Smooth muscle cell (in vitro differentiated cells): Measurements from ENCODE around the gene PPP6R2. TPM values are rescaled to one million over a fixed set of nuclear protein-coding genes. Genes with fewer than 3 reads are reported as not detected.
"Not testable (repeated sequence)": the region's sequence is repeated elsewhere in the genome, so short reads cannot be mapped to it uniquely, and the experiment has no call there.

Source experiments
- DNase-seq: peaks from one replicate; lab custom pipeline; 2025; ENCODE audit not compliant: unreplicated experiment; lab: John Stamatoyannopoulos, UW
- H2AFZ ChIP-seq: fragments of 200-600 bp; sonication (generic); 2 replicates; pipeline ENCODE4 v1.6.0; 2016; ENCODE audit warnings: antibody characterized with exemption, low read depth, mild to moderate bottlenecking
- H3F3A ChIP-seq: fragments of 200-600 bp; sonication (generic); 2 replicates; pipeline ENCODE4 v1.6.0; 2017; ENCODE audit warnings: antibody characterized with exemption, low read depth
- H3K27ac ChIP-seq: fragments of 200-600 bp; sonication (generic); 2 replicates; pipeline ENCODE4 v1.5.1; 2016; ENCODE audit warnings: low read depth, mild to moderate bottlenecking
- H3K27me3 ChIP-seq: fragments of 200-600 bp; sonication (generic); 2 replicates; pipeline ENCODE4 v1.6.1; 2016; ENCODE audit warnings: low read depth, mild to moderate bottlenecking
- H3K36me3 ChIP-seq: fragments of 200-600 bp; sonication (generic); 2 replicates; pipeline ENCODE4 v1.5.1; 2016; ENCODE audit warnings: low read depth
- H3K4me1 ChIP-seq: fragments of 200-600 bp; sonication (generic); 2 replicates; pipeline ENCODE4 v1.5.1; 2016; ENCODE audit warnings: low read depth
- H3K4me2 ChIP-seq: fragments of 200-600 bp; sonication (generic); 2 replicates; pipeline ENCODE4 v1.6.0; 2016; ENCODE audit warnings: mild to moderate bottlenecking
- H3K4me3 ChIP-seq: fragments of 200-600 bp; sonication (generic); 2 replicates; pipeline ENCODE4 v1.5.1; 2016; ENCODE audit warnings: mild to moderate bottlenecking
- H3K79me2 ChIP-seq: fragments of 200-600 bp; sonication (generic); 2 replicates; pipeline ENCODE4 v1.6.0; 2016; ENCODE audit warnings: low read depth, mild to moderate bottlenecking
- H3K9ac ChIP-seq: fragments of 200-600 bp; sonication (generic); 2 replicates; pipeline ENCODE4 v1.6.0; 2016; ENCODE audit warnings: low read depth
- H3K9me3 ChIP-seq: fragments of 200-600 bp; sonication (generic); replicated peaks from 2 replicates; pipeline ENCODE4 v1.5.1; 2016; ENCODE audit warnings: low read depth
- H4K20me1 ChIP-seq: fragments of 200-600 bp; sonication (generic); 2 replicates; pipeline ENCODE4 v1.6.0; 2016; ENCODE audit warnings: low read depth
- WGBS: methylation state at CpG from one replicate; pipeline ENCODE4 v1.1.7; 2016; ENCODE audit warnings: low lambda C conversion rate; 5-methylcytosine and 5-hydroxymethylcytosine counted together
- polyA plus RNA-seq: library from polyadenylated mRNA; unstranded; fragments of >200 nt; fragmentation: Nextera tagmentation; extraction: Ambion mirVana; gene quantifications from 2 replicates; pipeline ENCODE4 v1.2.1, GENCODE V29; 2016
- total RNA-seq: library from RNA; depleted of rRNA; stranded (reverse); fragments of >200 nt; gene quantifications from 2 replicates; pipeline ENCODE4 v1.2.3, GENCODE V29; 2014
- TF ChIP-seq, protein P1 (sequence below): fragments of 200-600 bp; sonication (generic); IDR thresholded peaks from 2 replicates; pipeline ENCODE4 v1.5.1; 2017; ENCODE audit warnings: borderline replicate concordance, mild to moderate bottlenecking, antibody characterized with exemption; ENCODE audit not compliant: insufficient read depth, poor library complexity, severe bottlenecking

Gene PPP6R2
- total and polyA plus RNA-seq, 2 experiments from 2014 or later = 24.6 to 36.3 TPM

DNA sequence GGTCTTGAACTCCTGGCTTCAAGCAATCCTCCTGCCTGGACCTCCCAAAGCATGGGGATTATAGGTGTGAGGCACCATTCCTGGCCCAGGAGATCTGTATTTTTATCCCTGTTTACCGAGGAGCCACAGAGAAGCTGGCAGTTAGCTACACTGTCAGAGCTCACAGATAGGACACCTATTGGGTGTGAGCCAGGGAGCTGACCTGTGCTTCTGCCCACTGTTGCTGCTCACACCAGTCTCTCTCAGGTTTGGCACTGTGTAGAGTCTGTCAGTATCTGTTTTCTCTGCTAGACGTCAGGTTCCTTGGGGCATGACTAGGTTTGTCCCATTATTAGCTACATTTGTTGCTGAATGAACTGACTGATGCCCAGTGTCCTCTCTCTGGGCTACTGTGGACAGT lies 17.5 kb downstream of the PPP6R2 start:
- DNase-seq = no peak
- no peak overlapping the region for H3K27ac ChIP-seq
- H3K9me3 ChIP-seq = no peaks in the 10 kb centered on the region
- H2AFZ ChIP-seq = no peak overlapping the region
- H4K20me1 ChIP-seq = peaks cover 97% of the 10 kb centered on the region
- 97% methylated on average over 2 of the region's 2 CpGs for WGBS
- H3K36me3 ChIP-seq = no peaks in the 10 kb centered on the region
- TF ChIP-seq, protein P1, sequence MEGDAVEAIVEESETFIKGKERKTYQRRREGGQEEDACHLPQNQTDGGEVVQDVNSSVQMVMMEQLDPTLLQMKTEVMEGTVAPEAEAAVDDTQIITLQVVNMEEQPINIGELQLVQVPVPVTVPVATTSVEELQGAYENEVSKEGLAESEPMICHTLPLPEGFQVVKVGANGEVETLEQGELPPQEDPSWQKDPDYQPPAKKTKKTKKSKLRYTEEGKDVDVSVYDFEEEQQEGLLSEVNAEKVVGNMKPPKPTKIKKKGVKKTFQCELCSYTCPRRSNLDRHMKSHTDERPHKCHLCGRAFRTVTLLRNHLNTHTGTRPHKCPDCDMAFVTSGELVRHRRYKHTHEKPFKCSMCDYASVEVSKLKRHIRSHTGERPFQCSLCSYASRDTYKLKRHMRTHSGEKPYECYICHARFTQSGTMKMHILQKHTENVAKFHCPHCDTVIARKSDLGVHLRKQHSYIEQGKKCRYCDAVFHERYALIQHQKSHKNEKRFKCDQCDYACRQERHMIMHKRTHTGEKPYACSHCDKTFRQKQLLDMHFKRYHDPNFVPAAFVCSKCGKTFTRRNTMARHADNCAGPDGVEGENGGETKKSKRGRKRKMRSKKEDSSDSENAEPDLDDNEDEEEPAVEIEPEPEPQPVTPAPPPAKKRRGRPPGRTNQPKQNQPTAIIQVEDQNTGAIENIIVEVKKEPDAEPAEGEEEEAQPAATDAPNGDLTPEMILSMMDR = no peak
- H3K4me3 ChIP-seq = no peak overlapping the region
- no peaks in the 10 kb centered on the region for H3F3A ChIP-seq
- H3K4me1 ChIP-seq = no peaks in the 10 kb centered on the region
- H3K9ac ChIP-seq = no peak overlapping the region
- peaks cover 98% of the 10 kb centered on the region for H3K79me2 ChIP-seq
- no peak overlapping the region for H3K4me2 ChIP-seq
- no peaks in the 10 kb centered on the region for H3K27me3 ChIP-seq

DNA sequence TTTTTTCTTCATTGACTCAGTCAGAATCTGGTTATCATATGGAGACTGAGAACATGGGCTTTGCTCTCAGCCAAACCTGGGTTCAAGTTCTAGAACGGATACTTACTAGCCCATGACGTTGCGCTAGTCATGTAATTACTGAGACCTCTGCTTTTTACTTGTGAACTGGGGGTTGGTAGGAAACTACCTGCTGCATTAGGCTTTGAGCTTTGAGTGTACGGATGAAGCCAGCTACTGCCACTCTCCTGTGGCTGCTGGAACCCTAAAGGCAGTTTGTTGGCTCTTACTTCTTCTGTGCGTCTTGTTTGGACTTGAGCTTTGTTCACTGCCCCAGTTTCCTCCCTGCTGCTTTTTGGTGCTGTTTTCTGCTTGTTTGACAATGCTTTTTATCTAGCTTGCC lies 18.1 kb downstream of the PPP6R2 start:
- TF ChIP-seq, protein P1 = no peak
- Histone ChIP-seq H3K27me3 (no peaks in the 10 kb centered on the region), H3K36me3 (no peaks in the 10 kb centered on the region), H2AFZ (no peak overlapping the region), H3K79me2 (peaks cover 99% of the 10 kb centered on the region), H3F3A (peaks cover 5% of the 10 kb centered on the region), H3K4me1 (no peaks in the 10 kb centered on the region), H3K9ac (no peak overlapping the region), H4K20me1 (peaks cover 97% of the 10 kb centered on the region), H3K9me3 (no peaks in the 10 kb centered on the region), H3K4me2 (no peak overlapping the region), H3K27ac (no peak overlapping the region), H3K4me3 (no peak overlapping the region)
- DNase-seq = no peak
- WGBS = 97% methylated on average over 5 of the region's 5 CpGs

DNA sequence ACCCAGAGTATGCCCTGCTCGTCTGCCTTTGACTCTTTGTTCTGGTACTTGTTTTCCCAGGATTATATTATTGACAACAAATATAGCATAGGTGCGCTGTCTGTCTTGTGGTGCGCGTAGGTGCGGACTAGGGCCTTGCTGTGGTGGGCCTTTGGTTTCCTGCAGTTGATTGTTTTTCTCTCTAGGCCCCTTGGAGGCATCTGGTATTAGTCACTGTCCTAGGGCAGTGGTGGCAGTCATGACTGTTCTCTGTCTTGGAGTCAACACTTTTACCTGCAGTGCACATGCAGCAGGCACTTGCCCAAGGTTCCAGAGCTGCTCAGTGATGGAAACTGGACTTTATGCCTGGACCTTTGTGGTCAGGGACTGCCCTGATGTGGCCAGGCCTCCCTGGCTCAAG lies 18.6 kb downstream of the PPP6R2 start:
- Histone ChIP-seq H3K4me2 (no peak overlapping the region), H3K9me3 (no peaks in the 10 kb centered on the region), H3K27ac (no peak overlapping the region), H3K4me3 (no peak overlapping the region), H4K20me1 (peaks cover 97% of the 10 kb centered on the region), H3K4me1 (no peaks in the 10 kb centered on the region), H2AFZ (no peak overlapping the region), H3K9ac (no peak overlapping the region), H3K27me3 (no peaks in the 10 kb centered on the region), H3F3A (peaks cover 5% of the 10 kb centered on the region), H3K36me3 (no peaks in the 10 kb centered on the region), H3K79me2 (peaks cover 99% of the 10 kb centered on the region)
- TF ChIP-seq, protein P1 = no peak
- WGBS = 95% methylated on average over 5 of the region's 5 CpGs
- DNase-seq = no peak

DNA sequence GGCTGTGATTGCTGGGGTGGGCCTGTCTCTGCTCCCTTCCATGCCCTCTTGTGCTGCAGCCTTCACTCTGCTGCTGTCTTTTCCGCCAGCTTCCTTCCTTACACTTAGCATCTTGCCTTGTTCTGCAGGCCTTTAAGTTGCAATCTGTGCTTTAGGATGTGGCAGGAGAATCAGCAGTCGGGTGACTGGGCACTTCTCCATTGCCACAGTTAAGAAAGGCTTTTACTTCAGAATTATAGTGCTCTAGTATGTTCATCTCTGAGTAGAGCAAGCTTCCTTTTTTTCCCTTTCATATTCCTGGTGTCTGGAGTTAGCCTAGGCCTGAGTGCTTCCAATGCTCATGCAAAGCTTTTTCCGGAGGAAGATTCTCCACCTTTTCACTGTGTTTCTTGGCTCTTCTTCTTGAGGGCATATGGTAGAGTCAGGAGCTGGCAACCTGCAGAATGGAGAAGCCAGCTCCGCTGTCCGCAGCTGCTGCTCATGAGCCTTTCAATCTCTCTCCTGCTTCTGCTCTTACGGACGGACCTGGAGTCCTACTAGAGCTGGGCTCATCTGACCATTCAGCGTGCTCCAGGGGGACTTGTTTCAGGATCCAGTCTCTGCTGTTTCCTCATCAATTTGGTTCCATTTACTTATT lies 20.2 kb downstream of the PPP6R2 start:
- H3K79me2 ChIP-seq = peaks cover 90% of the 10 kb centered on the region
- 98% methylated on average over 8 of the region's 8 CpGs for WGBS
- H3K27me3 ChIP-seq = no peaks in the 10 kb centered on the region
- peaks cover 96% of the 10 kb centered on the region for H4K20me1 ChIP-seq
- no peaks in the 10 kb centered on the region for H3K36me3 ChIP-seq
- H3K4me3 ChIP-seq = no peak overlapping the region
- H3K9ac ChIP-seq = no peak overlapping the region
- H3K4me2 ChIP-seq = no peak overlapping the region
- peaks cover 5% of the 10 kb centered on the region for H3F3A ChIP-seq
- TF ChIP-seq, protein P1 = no peak
- no peaks in the 10 kb centered on the region for H3K9me3 ChIP-seq
- no peak for DNase-seq
- H3K27ac ChIP-seq = no peak overlapping the region
- H2AFZ ChIP-seq = no peak overlapping the region
- no peaks in the 10 kb centered on the region for H3K4me1 ChIP-seq

DNA sequence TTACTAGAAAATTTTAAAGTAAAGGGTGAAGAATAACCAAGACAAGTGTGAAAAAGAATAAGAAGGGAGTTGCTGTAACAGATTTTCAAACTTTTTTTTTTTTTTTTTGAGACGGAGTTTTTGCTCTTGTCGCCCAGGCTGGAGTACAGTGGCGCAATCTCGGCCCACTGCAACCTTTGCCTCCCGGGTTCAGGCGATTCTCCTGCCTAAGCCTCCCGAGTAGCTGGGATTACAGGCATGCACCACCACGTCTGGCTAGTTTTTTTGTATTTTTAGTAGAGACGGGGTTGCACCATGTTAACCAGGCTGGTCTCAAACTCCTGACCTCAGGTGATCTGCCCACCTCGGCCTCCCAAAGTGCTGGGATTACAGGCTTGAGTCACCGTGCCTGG lies 20.7 kb downstream of the PPP6R2 start:
- not testable (repeated sequence) for H2AFZ ChIP-seq, H3K9me3 ChIP-seq, H3K4me2 ChIP-seq, H3K27me3 ChIP-seq, H3K36me3 ChIP-seq, H3K9ac ChIP-seq, H3K4me1 ChIP-seq, DNase-seq, H3K27ac ChIP-seq, H3K4me3 ChIP-seq, H3F3A ChIP-seq
- WGBS = 96% methylated on average over 11 of the region's 11 CpGs
- Histone ChIP-seq H4K20me1 (peaks cover 95% of the 10 kb centered on the region), H3K79me2 (peaks cover 89% of the 10 kb centered on the region)
